ENCODE measurements around the gene MRPL52. TPM values are rescaled to one million over a fixed set of nuclear protein-coding genes. Genes with fewer than 3 reads are reported as not detected.

MRPL52 gene
- polyA plus RNA-seq, 2 of the 4 experiments (the other 2 are of a cell fraction): 116 to 172 TPM

GRCh38 chr14:22786685-22787084, 43.0 kb upstream of the MRPL52 start:
- WGBS (ENCODE audit: missing lambda C conversion rate): 76% methylated on average over 4 of the region's 4 CpGs
- Histone ChIP-seq H3K4me2 (no peak overlapping the region), H3K4me1 (peaks cover 25% of the 10 kb centered on the region; the same call in 2 of the 3 replicates), H3K9me3 (no peaks in the 10 kb centered on the region), H3K4me3 (no peak overlapping the region), H3K27ac (no peak overlapping the region)
- no peak for DNase-seq (ENCODE audit: low read depth in 1 of 2, low spot score in 1 of 2)
- no peak for FAIRE-seq
- no peak for ATAC-seq
- ChIA-PET CTCF (interaction anchor here (1.6 kb wide), 1 partner anchor 230 kb away, joined by 5 read pairs; no protein-coding TSS in a partner anchor), POLR2A (interaction anchor here (0.6 kb wide), 1 partner anchor 101 kb away, joined by 3 read pairs; no protein-coding TSS in a partner anchor)
- TF ChIP-seq CBX2 (IDR thresholded peaks at IDR 0.05; ENCODE audit: borderline replicate concordance, low read depth) (no peak), USF2 (IDR thresholded peaks at IDR 0.05) (no peak), KDM1A (IDR thresholded peaks at IDR 0.05; ENCODE audit: low read depth) (no peak), TP53 (CRISPR knock-in tag; IDR thresholded peaks at IDR 0.05) (no peak), CEBPB (IDR thresholded peaks at IDR 0.05) (no peak), MAX (IDR thresholded peaks at IDR 0.05) (no peak), HEYL (CRISPR knock-in tag; IDR thresholded peaks at IDR 0.05) (no peak), POLR2A (IDR thresholded peaks at IDR 0.05; ENCODE audit: low read length) (no peak)

GRCh38 chr14:22791301-22791700, 38.4 kb upstream of the MRPL52 start:
- WGBS (ENCODE audit: missing lambda C conversion rate): 65% methylated on average over 3 of the region's 3 CpGs
- CTCF ChIA-PET: interaction anchor here (0.7 to 2.6 kb wide), 7 partner anchors 10 to 221 kb away, joined by 3 to 8 read pairs (median 4); no protein-coding TSS in a partner anchor
- H3K9me3 ChIP-seq: no peaks in the 10 kb centered on the region
- DNase-seq (ENCODE audit: low read depth in 1 of 2, low spot score in 1 of 2) (no peak), FAIRE-seq (no peak), ATAC-seq (peak; percentile 24 to 34; a peak in 3 of 6 replicates)
- peaks cover 25% of the 10 kb centered on the region for H3K4me1 ChIP-seq
- TF ChIP-seq RNF2 (IDR thresholded peaks at IDR 0.05; ENCODE audit: borderline replicate concordance, low read depth) (no peak), FOSL2 (IDR thresholded peaks at IDR 0.05) (no peak), FOSL2 (CRISPR knock-in tag; IDR thresholded peaks at IDR 0.05) (no peak), SMC3 (IDR thresholded peaks at IDR 0.05) (no peak), PBX3 (IDR thresholded peaks at IDR 0.05) (no peak), HOXA7 (CRISPR knock-in tag; IDR thresholded peaks at IDR 0.05) (no peak), HEYL (CRISPR knock-in tag; IDR thresholded peaks at IDR 0.05) (no peak), NR3C1 (IDR thresholded peaks at IDR 0.05) (no peak), HMGXB4 (CRISPR knock-in tag; IDR thresholded peaks at IDR 0.05; ENCODE audit: borderline replicate concordance) (no peak), BCL3 (IDR thresholded peaks at IDR 0.05) (no peak), MAFK (IDR thresholded peaks at IDR 0.05; ENCODE audit: partially characterized antibody) (no peak), KDM5A (IDR thresholded peaks at IDR 0.05) (no peak), GATA3 (IDR thresholded peaks at IDR 0.05; ENCODE audit: borderline replicate concordance) (no peak)
- H3K4me3 ChIP-seq: no peak overlapping the region
- POLR2A ChIA-PET: interaction anchor here (1.0 kb wide), 1 partner anchor 17 kb away, joined by 3 read pairs; no protein-coding TSS in a partner anchor
- no peak overlapping the region for H3K4me2 ChIP-seq
- H3K27ac ChIP-seq: no peak overlapping the region

All from A549 (cell line).